GM18526 (cell line): ENCODE data around the gene SYNE3.

ENCODE experiments used
- POLR2A ChIP-seq: IDR thresholded peaks from 3 replicates; pipeline ENCODE4 v1.6.1; 2011; ENCODE audit not compliant: insufficient read length; ENCODE audit errors: extremely low read depth

Gene SYNE3

DNA sequence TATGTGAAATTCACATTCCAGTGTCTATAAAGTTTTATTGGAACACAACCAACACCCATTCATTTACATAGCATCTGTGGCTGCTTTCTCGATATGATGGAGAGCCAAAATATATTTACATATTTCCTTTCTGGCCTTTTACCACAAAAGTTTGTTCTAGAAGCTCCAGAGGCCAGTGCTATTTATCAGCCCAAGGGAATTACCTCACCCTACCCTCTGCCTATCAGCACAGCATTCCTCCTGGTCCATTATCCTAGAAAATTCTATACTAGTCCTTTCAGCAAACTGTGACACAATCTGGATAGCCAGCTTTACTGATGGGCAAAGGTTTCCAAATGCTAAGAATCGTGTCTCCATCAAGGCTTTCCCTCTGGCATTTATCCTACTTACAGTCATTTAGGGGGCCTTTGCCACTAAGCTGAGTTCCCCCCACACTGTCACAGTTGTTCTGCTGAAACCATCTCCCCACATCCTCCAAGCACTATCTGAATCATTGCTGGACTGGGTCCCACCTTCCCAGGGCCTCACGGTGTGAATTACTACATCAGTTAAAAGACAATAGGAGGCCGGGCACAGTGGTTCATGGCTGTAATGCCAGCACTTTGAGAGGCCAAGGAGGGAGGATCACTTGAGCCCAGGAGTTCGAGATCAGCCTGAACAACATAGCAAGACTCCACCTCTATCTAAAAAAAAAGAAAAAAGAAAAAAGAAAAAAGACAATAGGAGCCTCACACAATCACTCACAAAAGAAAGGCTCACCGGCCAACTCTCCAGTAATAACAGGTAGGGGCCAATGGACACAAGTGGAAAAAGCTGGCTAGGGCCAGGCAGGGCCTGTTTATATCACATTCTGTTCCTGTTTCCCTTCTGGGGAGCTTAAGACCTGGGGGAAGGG is 12.1 kb downstream of the SYNE3 start:
- no peak for TF ChIP-seq POLR2A

DNA sequence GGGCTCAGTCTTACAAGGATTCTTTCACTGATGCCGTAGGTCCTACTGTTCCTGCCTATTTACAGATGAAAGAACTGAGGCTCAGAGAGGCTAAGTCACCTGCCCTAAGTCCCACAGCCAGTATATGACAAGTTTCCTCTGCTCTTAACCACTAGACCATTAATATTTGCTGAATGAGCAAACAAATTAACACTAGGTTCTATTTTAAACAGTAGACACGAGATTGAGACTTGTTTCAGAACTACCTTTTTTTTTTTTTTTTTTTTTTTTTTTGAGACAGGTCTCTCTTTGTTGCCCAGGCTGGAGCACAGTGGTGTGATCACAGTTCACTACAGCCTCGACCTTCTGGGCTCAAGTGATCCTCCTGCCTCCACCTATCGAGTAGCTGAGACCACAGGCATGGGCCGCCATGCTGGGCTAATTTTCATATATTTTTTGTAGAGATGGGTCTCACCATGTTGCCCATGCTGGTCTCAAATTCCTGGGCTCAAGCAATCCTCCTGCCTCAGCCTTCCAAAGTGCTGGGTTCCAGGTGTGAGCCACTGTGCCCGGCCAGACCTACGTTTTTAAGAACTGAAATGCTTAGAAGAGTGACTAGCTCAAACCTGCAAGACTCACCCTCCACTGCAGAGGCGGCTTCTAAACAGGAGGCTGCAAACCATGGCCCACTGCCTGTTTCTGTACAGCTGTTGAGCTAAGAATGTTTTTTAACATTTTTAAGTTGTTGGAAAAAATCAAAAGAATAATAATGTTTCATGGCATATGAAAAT is 12.9 kb downstream of the SYNE3 start:
- no peak for TF ChIP-seq POLR2A

DNA sequence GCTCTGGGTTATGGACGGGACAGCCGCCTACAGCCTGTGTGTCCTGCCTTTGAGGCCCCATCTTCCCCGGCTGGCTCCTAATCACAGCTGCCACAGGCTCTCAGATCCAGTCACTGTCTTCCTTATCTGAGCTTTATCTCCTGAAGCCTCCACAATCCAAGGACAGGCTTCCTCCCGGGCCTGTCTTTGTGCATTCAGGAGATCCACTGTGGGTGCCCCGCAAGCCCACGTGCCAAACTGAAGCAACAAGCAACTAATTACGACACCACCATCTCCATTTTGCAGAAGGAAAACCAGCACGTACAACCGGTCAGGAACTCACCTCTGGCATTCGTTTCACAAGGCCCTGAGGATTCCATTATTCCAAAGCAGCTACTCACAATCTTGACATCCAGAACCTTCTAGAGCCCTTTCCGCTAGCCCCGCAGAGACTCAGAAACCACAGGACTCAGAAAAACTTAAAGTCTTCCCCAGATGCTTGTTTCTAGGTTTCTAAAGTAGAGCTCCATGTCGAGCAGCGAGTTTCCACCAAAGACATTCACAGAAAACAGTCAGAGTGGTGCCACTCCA is 14.0 kb downstream of the SYNE3 start:
- no peak for TF ChIP-seq POLR2A

DNA sequence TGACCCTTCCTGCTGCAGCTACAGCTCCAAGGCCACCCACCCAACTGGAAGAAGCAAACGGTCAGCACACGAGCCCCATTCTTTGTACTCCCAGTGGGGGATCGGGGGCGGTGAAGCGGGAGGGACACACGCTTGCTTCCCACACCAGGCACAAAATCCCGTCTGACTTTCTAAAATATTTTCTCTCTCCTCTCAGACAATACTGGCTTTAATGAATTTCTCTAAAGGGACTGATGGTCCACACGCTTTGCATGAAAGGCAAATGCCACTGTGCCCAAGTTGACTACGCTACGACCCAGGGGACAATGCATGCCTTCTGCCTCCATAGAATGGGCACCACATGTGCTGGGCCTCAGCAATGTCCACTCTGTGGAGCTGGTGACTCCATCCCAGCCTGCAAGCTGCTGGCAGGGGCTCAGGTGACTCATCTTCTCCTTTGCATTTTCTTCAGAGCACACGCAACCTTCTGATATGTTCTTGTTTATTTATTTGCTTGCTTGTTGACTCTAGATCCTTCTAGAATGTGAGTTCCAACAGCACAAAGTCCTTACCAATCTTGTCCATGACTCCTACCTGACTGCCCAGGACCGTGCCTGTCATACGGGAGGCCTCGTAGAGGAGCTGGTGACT is 15.6 kb downstream of the SYNE3 start:
- TF ChIP-seq POLR2A = no peak

DNA sequence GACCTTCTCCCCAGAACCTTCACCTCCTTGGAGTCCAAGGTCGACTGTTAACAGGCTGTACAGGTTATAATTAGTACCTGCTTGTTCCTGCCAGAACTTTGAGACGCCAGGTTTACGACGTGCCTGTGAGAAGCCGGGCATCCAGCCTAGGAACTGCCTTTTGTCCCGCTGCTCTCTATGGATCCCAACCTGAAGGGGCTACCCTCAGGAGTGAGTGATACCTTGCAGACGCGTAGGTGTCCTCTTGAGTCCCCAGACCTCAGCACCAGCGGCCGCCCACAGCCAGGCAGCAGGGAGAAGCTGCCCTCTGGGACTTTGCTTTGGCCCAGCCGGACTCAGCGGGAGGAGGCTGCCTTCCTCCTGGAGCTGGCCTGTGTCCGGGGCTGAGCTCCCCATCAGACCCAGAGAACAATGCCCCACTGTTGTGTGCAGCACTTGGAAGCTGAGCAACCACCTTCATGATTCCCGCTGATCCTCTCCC is 16.2 kb downstream of the SYNE3 start:
- TF ChIP-seq POLR2A = no peak

DNA sequence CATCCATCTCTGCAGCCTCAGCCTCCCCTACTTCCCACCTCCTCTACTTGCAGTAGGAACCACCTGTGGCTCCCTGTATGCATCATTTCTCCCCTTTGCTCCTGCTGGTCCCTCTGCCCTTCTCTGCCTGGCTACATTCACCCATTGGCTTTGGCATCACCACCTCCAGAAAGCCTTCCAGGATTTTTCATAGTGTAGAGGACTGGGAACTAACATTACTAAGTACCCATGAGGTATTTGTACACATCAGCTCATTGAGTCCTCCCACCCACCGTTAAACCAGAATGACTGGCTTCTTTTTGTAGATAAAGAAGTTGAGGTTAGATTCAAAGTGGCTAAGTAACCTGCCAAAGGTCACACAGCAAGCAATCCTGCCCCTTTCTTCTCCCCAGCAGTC is 17.1 kb downstream of the SYNE3 start:
- no peak for TF ChIP-seq POLR2A

DNA sequence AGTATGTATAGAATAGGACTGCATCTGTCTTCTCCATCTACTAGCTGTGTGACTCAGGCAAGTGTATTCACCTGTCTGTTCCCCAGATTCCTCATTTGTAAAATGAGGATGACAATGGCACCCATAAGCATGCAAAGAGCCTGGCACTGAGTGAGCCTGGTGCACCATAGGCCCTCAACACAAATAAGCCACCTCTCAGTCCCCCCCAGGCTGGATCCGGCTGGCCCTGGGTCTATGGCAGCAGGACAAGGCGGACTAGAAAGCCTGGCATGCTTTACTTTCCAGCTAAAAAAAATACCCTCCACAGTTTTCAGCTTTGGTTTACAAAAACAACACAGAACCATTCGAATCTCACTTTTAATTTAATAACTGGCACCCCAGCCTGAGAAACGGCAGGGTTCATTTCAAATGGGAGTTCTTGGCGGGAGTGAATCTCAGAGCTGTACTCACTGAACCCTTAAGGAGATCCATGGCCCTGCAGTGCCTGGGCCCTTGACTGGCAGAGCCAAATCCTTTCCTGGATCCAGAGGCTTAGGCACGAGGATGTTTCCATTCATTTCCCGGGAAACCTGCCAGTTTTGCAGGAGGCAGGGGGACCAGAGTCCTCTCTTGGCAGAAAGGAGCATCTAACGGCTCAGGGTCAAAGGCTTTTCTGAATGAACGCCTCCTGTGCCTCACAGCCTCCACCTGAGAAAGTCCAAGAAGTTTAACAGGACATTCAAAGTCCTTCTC is 17.7 kb downstream of the SYNE3 start:
- TF ChIP-seq POLR2A = no peak

DNA sequence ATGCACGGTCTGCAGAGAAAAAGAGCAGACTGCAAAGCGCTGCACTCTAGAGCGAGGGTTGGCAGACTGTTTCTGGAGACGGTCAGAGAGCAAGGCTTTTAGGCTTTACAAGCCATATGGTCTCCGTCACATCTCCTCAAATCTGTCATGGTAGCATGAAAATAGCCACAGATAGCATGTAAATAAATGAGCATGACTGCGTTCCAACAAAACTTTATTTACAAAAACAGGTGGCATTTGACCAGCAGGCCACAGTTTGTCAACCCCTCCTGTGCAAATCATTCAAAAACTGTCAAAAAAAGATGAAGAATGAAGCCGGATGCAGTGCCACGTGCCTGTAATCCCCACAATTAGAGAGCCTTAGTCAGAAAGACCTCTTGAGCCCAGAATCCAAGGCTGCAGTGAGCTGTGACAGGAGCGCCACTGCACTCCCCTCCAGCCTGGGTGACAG is 18.9 kb downstream of the SYNE3 start:
- no peak for TF ChIP-seq POLR2A

DNA sequence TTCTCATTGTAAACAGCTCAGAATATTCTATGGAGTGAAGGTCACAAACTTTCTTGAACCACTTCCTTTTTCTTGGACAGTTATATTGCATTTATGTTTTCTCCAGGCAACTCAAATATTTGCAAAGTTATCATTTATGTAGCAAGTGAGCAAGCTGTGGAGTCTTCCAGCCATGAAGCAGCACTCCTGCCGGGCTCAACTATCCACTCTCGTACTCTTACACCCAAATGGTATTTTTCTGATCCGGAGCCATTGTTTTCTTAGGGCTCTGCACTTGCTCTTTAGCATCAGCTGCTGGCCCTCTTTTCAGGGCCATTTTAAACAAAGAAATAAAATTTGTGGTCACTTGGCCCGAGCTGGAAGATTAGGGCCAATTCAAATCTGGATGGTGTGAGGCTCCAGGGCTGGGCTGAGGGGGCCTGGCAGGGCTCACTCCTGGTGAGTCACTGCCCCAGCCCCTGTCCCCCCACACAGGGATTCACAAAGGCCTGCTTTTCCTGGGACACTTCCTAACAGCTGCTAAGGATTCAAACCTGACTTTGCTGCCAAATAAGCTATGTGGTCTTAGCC is 19.7 kb downstream of the SYNE3 start:
- no peak for TF ChIP-seq POLR2A

DNA sequence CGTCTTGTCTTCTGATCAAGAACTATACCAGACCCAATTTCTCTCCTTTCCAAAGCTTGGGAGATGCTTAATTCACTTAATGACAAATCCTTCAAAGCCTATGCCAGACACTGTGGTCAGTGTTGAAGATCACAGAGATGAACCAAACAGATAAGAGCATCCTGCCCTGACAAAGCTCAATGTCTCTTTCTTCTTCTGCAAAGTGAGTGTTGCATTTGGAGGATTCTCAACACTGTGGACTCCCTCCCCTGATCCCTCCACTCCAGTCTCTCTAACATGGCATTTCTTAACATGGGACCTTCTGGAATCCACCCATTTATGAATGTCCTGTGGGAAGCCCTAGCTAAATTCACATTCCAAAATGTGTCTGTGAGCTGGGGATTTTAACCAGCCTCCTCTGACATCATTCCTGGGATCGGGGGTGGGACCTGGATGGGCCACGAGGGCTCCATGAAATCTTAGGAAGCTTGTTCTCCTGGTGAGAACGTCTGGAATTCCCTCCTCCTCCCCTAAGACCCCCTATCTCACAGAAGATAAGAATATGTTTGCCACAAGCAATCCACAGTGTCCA is 20.3 kb downstream of the SYNE3 start:
- no peak for TF ChIP-seq POLR2A

DNA sequence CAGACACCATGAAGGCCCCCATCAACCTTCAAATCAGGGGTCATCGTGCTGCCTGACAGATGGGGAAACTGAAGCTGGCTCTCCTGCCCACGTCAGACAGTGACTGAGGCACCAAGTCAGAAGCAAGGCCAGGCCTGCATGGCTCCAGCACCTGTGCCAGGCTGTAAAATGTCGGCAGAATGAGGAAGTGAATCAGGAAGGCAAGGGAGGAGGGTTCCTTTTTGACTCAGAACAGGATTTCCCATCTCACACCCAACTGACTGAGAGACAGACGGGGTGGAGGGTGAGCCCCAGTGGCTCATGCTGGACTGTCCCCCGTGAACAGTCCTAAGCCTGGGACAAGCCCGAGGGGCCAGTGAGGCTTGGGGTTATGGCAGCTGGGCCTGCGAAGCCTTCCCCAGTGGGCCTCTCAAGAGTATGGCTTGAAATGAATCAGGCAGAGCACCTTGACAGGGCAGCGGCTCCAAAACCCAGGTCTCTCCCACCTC is 20.9 kb downstream of the SYNE3 start:
- peak; percentile 42 for TF ChIP-seq POLR2A

DNA sequence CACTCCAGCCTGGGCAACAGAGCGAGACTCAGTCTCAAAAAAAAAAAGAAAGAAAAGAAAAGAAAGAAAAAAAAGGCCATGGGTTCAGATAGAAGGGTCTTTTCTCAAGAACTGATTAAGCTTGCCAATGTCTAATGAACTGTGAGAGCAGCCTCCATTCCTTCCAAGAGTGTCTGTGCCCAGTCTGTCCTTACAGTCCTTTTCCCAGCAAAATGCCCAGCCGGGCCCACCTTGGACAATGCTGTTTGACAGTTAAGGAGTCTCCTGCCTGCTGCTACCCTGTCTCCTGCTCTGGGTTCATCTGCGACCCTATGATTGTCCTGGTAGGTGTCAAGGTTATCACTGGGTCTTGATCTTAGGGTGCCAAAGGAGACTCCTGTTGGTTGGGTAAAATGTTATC is 21.4 kb downstream of the SYNE3 start:
- TF ChIP-seq POLR2A = no peak

DNA sequence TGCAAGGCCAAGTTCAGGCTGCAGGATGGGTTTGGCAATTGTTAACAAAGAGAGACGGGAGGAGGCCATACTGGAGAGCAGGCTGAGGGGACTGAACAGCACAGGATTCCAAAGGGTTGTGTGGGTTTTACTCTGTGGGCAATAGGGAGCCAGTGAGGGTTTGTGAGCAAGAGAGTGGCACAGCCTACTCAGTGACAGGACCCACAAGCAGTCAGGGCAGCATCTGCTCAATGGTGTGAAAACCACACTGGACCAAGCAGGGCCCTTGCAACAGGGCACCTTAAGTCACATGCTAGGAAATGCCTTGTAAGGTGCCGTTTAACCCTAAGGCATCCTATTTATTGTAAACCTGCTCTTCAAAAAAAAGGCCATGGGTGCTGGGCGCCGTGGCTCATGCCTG is 22.0 kb downstream of the SYNE3 start:
- TF ChIP-seq POLR2A = no peak

DNA sequence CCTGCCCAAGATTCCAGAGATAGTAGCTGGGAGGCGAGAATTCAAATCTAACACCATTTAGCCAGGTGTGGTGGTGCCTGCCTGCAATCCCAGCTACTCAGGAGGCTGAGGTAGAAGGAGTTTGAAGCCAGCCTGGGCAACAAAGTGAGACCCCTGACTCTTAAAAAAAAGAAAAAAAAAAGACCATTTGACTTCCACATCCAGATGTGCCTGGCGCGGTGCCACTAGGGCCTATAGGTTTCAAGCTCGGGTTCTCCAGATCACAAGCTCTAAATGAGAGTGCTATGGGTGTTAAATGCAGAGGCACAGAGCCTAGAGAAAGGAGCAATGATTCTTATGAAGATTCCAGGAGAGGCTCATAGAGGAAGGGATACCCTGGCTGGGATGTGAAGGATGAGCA is 22.5 kb downstream of the SYNE3 start:
- no peak for TF ChIP-seq POLR2A
